ENCODE data around the gene SLK.

SLK gene

GRCh38 chr10:103929381-103929921 is 37.5 kb upstream of the SLK start:
- H3K9me3 ChIP-seq: no peaks in the 10 kb centered on the region
- no peak for DNase-seq
- H3K36me3 ChIP-seq: no peaks in the 10 kb centered on the region
- H3K4me1 ChIP-seq: peaks cover 12% of the 10 kb centered on the region
- H3K27me3 ChIP-seq: no peaks in the 10 kb centered on the region
- TF ChIP-seq CTCF (IDR thresholded peaks at IDR 0.05; ENCODE audit: low read depth, low read length): no peak
- no peak overlapping the region for H3K4me3 ChIP-seq (ENCODE audit: low read depth, low read length)

GRCh38 chr10:103930449-103930848 is 36.5 kb upstream of the SLK start:
- TF ChIP-seq CTCF (IDR thresholded peaks at IDR 0.05; ENCODE audit: low read depth, low read length): no peak
- no peaks in the 10 kb centered on the region for H3K36me3 ChIP-seq
- DNase-seq: no peak
- no peaks in the 10 kb centered on the region for H3K27me3 ChIP-seq
- no peaks in the 10 kb centered on the region for H3K9me3 ChIP-seq
- H3K4me3 ChIP-seq (ENCODE audit: low read depth, low read length): no peak overlapping the region
- H3K4me1 ChIP-seq: peaks cover 12% of the 10 kb centered on the region

GRCh38 chr10:103930881-103931280 is 36.1 kb upstream of the SLK start:
- Histone ChIP-seq H3K36me3 (no peaks in the 10 kb centered on the region), H3K9me3 (no peaks in the 10 kb centered on the region), H3K4me3 (ENCODE audit: low read depth, low read length) (no peak overlapping the region), H3K4me1 (peaks cover 12% of the 10 kb centered on the region), H3K27me3 (no peaks in the 10 kb centered on the region)
- DNase-seq: no peak
- no peak for TF ChIP-seq CTCF (IDR thresholded peaks at IDR 0.05; ENCODE audit: low read depth, low read length)

- peak; percentile 55 for DNase-seq
- H3K27me3 ChIP-seq: no peaks in the 10 kb centered on the region
- TF ChIP-seq CTCF (IDR thresholded peaks at IDR 0.05; ENCODE audit: low read depth, low read length): no peak
- H3K9me3 ChIP-seq: no peaks in the 10 kb centered on the region
- no peak overlapping the region for H3K4me3 ChIP-seq (ENCODE audit: low read depth, low read length)
- H3K4me1 ChIP-seq: peaks cover 12% of the 10 kb centered on the region
- no peaks in the 10 kb centered on the region for H3K36me3 ChIP-seq
Observed at GRCh38 chr10:103931603-103932002, 35.3 kb upstream of the SLK start.

- DNase-seq: no peak
- H3K36me3 ChIP-seq: no peaks in the 10 kb centered on the region
- H3K4me1 ChIP-seq: peaks cover 12% of the 10 kb centered on the region
- TF ChIP-seq CTCF (IDR thresholded peaks at IDR 0.05; ENCODE audit: low read depth, low read length): no peak
- H3K4me3 ChIP-seq (ENCODE audit: low read depth, low read length): no peak overlapping the region
- H3K9me3 ChIP-seq: no peaks in the 10 kb centered on the region
- no peaks in the 10 kb centered on the region for H3K27me3 ChIP-seq
Observed at GRCh38 chr10:103932271-103932670, 34.7 kb upstream of the SLK start.

GRCh38 chr10:103932971-103933370 is 34.0 kb upstream of the SLK start:
- no peak for TF ChIP-seq CTCF (IDR thresholded peaks at IDR 0.05; ENCODE audit: low read depth, low read length)
- no peaks in the 10 kb centered on the region for H3K36me3 ChIP-seq
- H3K27me3 ChIP-seq: no peaks in the 10 kb centered on the region
- H3K4me3 ChIP-seq (ENCODE audit: low read depth, low read length): no peak overlapping the region
- no peak for DNase-seq
- no peaks in the 10 kb centered on the region for H3K9me3 ChIP-seq
- H3K4me1 ChIP-seq: peaks cover 12% of the 10 kb centered on the region
